ENCODE measurements around the gene ZCRB1.

Gene ZCRB1

GRCh38 chr12:42281278-42281677 is 44.6 kb downstream of the ZCRB1 start (continued):
- TF ChIP-seq PRDM10 (tag by site-specific recombination; IDR thresholded peaks at IDR 0.05) (no peak), ZNF626 (tag by site-specific recombination; IDR thresholded peaks at IDR 0.05) (no peak), ZNF544 (tag by site-specific recombination; IDR thresholded peaks at IDR 0.05) (no peak), ZNF768 (tag by site-specific recombination; IDR thresholded peaks at IDR 0.05) (no peak), ZNF664 (tag by site-specific recombination; IDR thresholded peaks at IDR 0.05) (no peak), ZBTB17 (tag by site-specific recombination; IDR thresholded peaks at IDR 0.05) (0 out of 2 replicates have a peak, but pooled peaks have one; percentile 30), REST (tag by site-specific recombination; IDR thresholded peaks at IDR 0.05) (0 out of 2 replicates have a peak, but pooled peaks have one; percentile 49), ZNF830 (tag by site-specific recombination; IDR thresholded peaks at IDR 0.05; ENCODE audit: low read depth) (no peak)
- TF ChIP-seq, protein P1, sequence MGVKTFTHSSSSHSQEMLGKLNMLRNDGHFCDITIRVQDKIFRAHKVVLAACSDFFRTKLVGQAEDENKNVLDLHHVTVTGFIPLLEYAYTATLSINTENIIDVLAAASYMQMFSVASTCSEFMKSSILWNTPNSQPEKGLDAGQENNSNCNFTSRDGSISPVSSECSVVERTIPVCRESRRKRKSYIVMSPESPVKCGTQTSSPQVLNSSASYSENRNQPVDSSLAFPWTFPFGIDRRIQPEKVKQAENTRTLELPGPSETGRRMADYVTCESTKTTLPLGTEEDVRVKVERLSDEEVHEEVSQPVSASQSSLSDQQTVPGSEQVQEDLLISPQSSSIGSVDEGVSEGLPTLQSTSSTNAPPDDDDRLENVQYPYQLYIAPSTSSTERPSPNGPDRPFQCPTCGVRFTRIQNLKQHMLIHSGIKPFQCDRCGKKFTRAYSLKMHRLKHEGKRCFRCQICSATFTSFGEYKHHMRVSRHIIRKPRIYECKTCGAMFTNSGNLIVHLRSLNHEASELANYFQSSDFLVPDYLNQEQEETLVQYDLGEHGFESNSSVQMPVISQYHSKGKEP (tag by site-specific recombination; IDR thresholded peaks at IDR 0.05), result peak; percentile 42; the same call in 1 of the 2 replicates
- TF ChIP-seq, protein P2, sequence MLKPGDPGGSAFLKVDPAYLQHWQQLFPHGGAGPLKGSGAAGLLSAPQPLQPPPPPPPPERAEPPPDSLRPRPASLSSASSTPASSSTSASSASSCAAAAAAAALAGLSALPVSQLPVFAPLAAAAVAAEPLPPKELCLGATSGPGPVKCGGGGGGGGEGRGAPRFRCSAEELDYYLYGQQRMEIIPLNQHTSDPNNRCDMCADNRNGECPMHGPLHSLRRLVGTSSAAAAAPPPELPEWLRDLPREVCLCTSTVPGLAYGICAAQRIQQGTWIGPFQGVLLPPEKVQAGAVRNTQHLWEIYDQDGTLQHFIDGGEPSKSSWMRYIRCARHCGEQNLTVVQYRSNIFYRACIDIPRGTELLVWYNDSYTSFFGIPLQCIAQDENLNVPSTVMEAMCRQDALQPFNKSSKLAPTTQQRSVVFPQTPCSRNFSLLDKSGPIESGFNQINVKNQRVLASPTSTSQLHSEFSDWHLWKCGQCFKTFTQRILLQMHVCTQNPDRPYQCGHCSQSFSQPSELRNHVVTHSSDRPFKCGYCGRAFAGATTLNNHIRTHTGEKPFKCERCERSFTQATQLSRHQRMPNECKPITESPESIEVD (tag by site-specific recombination; IDR thresholded peaks at IDR 0.05), result peak; percentile 55; the same call in 1 of the 2 replicates

- ChIA-PET POLR2A (no interaction called here), CTCF (no interaction called here)
- peaks cover 13% of the 10 kb centered on the region for H3K4me1 ChIP-seq (ENCODE audit: control insufficient read depth, insufficient read depth, low read length)
These were observed 47.8 kb downstream of the ZCRB1 start for GRCh38 chr12:42278128-42278510.

More at GRCh38 chr12:42278128-42278510, 47.8 kb downstream of the ZCRB1 start:
- Histone ChIP-seq H3K27ac (ENCODE audit: extremely low read depth, low read depth, low read length) (no peak overlapping the region), H3K4me3 (ENCODE audit: low read depth, low read length) (no peak overlapping the region), H3K36me3 (ENCODE audit: control insufficient read depth in 2 of 2, insufficient read depth in 1 of 2, low read length in 2 of 2) (no peaks in the 10 kb centered on the region), H3K9me3 (ENCODE audit: control insufficient read depth, insufficient read depth, low read depth, low read length) (no peaks in the 10 kb centered on the region)
- TF ChIP-seq ZNF202 (tag by site-specific recombination; IDR thresholded peaks at IDR 0.05; ENCODE audit: borderline replicate concordance) (no peak), ZNF169 (tag by site-specific recombination; IDR thresholded peaks at IDR 0.05) (no peak), ZNF544 (tag by site-specific recombination; IDR thresholded peaks at IDR 0.05) (no peak), ZNF701 (tag by site-specific recombination; IDR thresholded peaks at IDR 0.05) (no peak), ZNF48 (tag by site-specific recombination; IDR thresholded peaks at IDR 0.05) (no peak), ZNF521 (tag by site-specific recombination; IDR thresholded peaks at IDR 0.05) (no peak), ZNF473 (tag by site-specific recombination; IDR thresholded peaks at IDR 0.05) (no peak), ZNF555 (tag by site-specific recombination; conservative IDR thresholded peaks at IDR 0.05) (no peak), ZBTB20 (tag by site-specific recombination; IDR thresholded peaks at IDR 0.05) (no peak), ZNF10 (tag by site-specific recombination; IDR thresholded peaks at IDR 0.05) (no peak), ZNF518A (tag by site-specific recombination; conservative IDR thresholded peaks at IDR 0.05; ENCODE audit: low read depth) (no peak)
